HepG2 (cell line): ENCODE measurements around the gene ZNF177. TPM values are rescaled to one million over a fixed set of nuclear protein-coding genes. Genes with fewer than 3 reads are reported as not detected.
"Not testable (repeated sequence)": the region's sequence is repeated elsewhere in the genome, so short reads cannot be mapped to it uniquely, and the experiment has no call there.

Source experiments
- ATAC-seq: fragments of 200-7000 bp; cut with Tn5 transposase; 3 replicates; pipeline ENCODE4 v1.9.1; 2020; ENCODE audit warnings: mild to moderate bottlenecking, moderate library complexity
- BruUV-seq: library from RNA; stranded (reverse); fragments of 400-500 nt; replicated peaks from 2 replicates; lab custom pipeline; 2021; lab: Mats Ljungman, UMichigan
- CTCF ChIA-PET: fragments of 300-600 bp; formaldehyde crosslinking; extraction: SDS; loops from one replicate; lab custom pipeline; 2021; ENCODE audit warnings: low total read pairs, inconsistent platforms, low intra/inter-chr PET ratio; lab: Yijun Ruan, JAX
- POLR2A ChIA-PET: fragments of 350-600 bp; sonication (Branson Sonifier 250); formaldehyde crosslinking; loops from one replicate; lab custom pipeline; 2020; ENCODE audit warnings: antibody characterized with exemption, inconsistent platforms; lab: Yijun Ruan, JAX
- DNase-seq: peaks from one replicate; pipeline ENCODE4 v3.0.0-alpha.2; 2015; ENCODE audit warnings: low spot score
- FAIRE-seq: peaks from 3 replicates; lab custom pipeline; 2011; peaks lifted over from hg19 to GRCh38; lab: Jason Lieb, UNC
- H2AFZ ChIP-seq: one replicate; pipeline ENCODE4 v1.6.1; 2011; ENCODE audit warnings: low read length, inconsistent platforms
- H3K27ac ChIP-seq: fragments of 300-600 bp; 3 replicates; pipeline ENCODE4 v1.8.0; 2011; ENCODE audit warnings: mixed run types, mild to moderate bottlenecking, mixed read lengths, low read length, inconsistent platforms; ENCODE audit not compliant: insufficient read depth; ENCODE audit errors: extremely low read length
- H3K27me3 ChIP-seq, 2 experiments: fragments of 200-600 bp in 1 of 2; 2 replicates in 1 of 2; 3 replicates in 1 of 2; pipeline versions ENCODE4 v1.6.0 to v1.8.0; 2011; ENCODE audit warnings: low read length in 2 of 2, mild to moderate bottlenecking in 2 of 2, moderate library complexity in 2 of 2, inconsistent platforms in 1 of 2; ENCODE audit not compliant: insufficient read depth in 2 of 2, control insufficient read depth in 1 of 2
- H3K36me3 ChIP-seq, 2 experiments: fragments of 200-600 bp in 1 of 2; replicated peaks in 1 of 2; 2 replicates in 1 of 2; 3 replicates in 1 of 2; pipeline versions ENCODE4 v1.5.1 to v1.8.0; 2011; ENCODE audit warnings: low read length in 2 of 2, inconsistent platforms in 1 of 2; ENCODE audit not compliant: insufficient read depth in 2 of 2, control insufficient read depth in 1 of 2
- H3K4me1 ChIP-seq: 2 replicates; pipeline ENCODE4 v1.5.1; 2012; ENCODE audit warnings: low read length, inconsistent platforms; ENCODE audit not compliant: insufficient read depth
- H3K4me2 ChIP-seq: 2 replicates; pipeline ENCODE4 v1.6.0; 2011; ENCODE audit warnings: low read depth, low read length, inconsistent platforms
- H3K4me3 ChIP-seq, 3 experiments: fragments of 200-600 bp in 1 of 3; sonication (generic), shearing (Covaris generic) in 1 of 3; replicated peaks in 1 of 3; 2 replicates each; pipeline ENCODE4 v1.5.1; 2011 to 2016; ENCODE audit warnings: low read length in 3 of 3, inconsistent platforms in 2 of 3, low read depth in 2 of 3, mild to moderate bottlenecking in 2 of 3, control low read depth in 1 of 3, mixed read lengths in 1 of 3; ENCODE audit not compliant: insufficient read depth in 1 of 3
- H3K79me2 ChIP-seq: one replicate; pipeline ENCODE4 v1.6.1; 2011; ENCODE audit warnings: low read length, inconsistent platforms; ENCODE audit not compliant: insufficient read depth
- H3K9ac ChIP-seq: 2 replicates; pipeline ENCODE4 v1.6.0; 2011; ENCODE audit warnings: mild to moderate bottlenecking, low read depth, low read length, inconsistent platforms; ENCODE audit not compliant: insufficient read depth
- H3K9me3 ChIP-seq: 2 replicates; pipeline ENCODE4 v1.5.1; 2012; ENCODE audit warnings: mild to moderate bottlenecking, low read length
- H4K20me1 ChIP-seq: 2 replicates; pipeline ENCODE4 v1.6.0; 2011; ENCODE audit warnings: inconsistent platforms, mild to moderate bottlenecking, low read length, moderate library complexity; ENCODE audit not compliant: insufficient read depth
- CC2D1A ChIP-seq: sonication (generic); formaldehyde crosslinking; IDR thresholded peaks from 2 replicates; pipeline ENCODE4 v1.8.1; 2023; ENCODE audit warnings: mild to moderate bottlenecking, missing genetic modification reagents
- HNRNPK ChIP-seq: fragments of 200-400 bp; formaldehyde crosslinking; IDR thresholded peaks from 2 replicates; pipeline ENCODE4 v1.6.1; 2018; ENCODE audit warnings: low read length, low read depth, moderate library complexity, mild to moderate bottlenecking; ENCODE audit not compliant: poor library complexity, severe bottlenecking
- WGBS: methylation state at CpG from one replicate; pipeline ENCODE4 v1.1.6; 2017; ENCODE audit warnings: low lambda C conversion rate; 5-methylcytosine and 5-hydroxymethylcytosine counted together
- in situ Hi-C: cut with HindIII; loops from 2 replicates; pipeline ENCODE4 v1.10.0; 2017; ENCODE audit warnings: low pct_unique_long_range_greater_than_20kb; ENCODE audit not compliant: extremely low pct_ligation_motif_present
- intact Hi-C: fragments of 100-400 bp; cut with micrococcal nuclease; formaldehyde crosslinking; loops from one replicate; pipeline ENCODE4 v1.10.0; 2022; ENCODE audit not compliant: unreplicated experiment
- polyA plus RNA-seq, 8 experiments: library from polyadenylated mRNA; depleted of rRNA in 3 of 8; stranded (reverse) in 7 of 8; unstranded in 1 of 8; fragments of >200 nt; fragmentation: Illumina TruSeq in 4 of 8; extraction: Trizol in 4 of 8; gene quantifications; 2 replicates each; pipeline versions ENCODE4 v1.2.1 to v1.2.3, GENCODE V29; 2011 to 2016; ENCODE audit warnings: low read depth in 4 of 8, missing spikeins in 1 of 8, mixed read lengths in 1 of 8; ENCODE audit not compliant: insufficient read depth in 1 of 8
- total RNA-seq, 5 experiments: library from RNA; depleted of rRNA; stranded (reverse); fragments of >200 nt; fragmentation: Illumina TruSeq; extraction: Trizol; gene quantifications; 2 replicates each; pipeline ENCODE4 v1.2.3, GENCODE V29; 2016; ENCODE audit warnings: low read depth in 1 of 5
- TF ChIP-seq, protein P1 (sequence below): sonication (generic); formaldehyde crosslinking; IDR thresholded peaks from 2 replicates; pipeline ENCODE4 v1.4.0; 2020; ENCODE audit warnings: missing genetic modification reagents, borderline replicate concordance

Gene ZNF177
- total and polyA plus RNA-seq, 2 of the 13 experiments (the other 11 are each of a cell fraction or from before 2014, with no cell fraction given), result 0.62 to 0.71 TPM

DNA sequence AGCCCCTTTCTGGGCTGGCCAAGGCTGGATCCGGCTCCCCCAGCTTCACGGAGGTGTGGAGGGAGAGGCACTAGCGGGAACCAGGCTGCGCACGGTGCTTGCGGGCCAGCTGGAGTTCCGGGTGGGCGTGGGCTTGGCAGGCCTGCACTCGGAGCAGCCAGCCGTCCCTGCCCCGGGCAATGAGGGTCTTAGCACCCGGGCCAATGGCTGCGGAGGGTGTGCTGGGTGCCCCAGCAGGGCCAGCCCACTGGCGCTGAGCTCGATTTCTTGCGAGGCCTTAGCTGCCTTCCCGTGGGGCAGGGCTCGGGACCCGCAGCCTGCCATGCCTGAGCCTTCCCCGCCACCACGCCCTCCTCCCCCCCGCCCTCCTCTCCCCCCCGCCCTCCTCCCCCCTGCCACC lies 41.5 kb upstream of the ZNF177 start:
- H2AFZ ChIP-seq, result no peak overlapping the region
- POLR2A ChIA-PET, result no interaction called here
- H3K4me2 ChIP-seq, result no peak overlapping the region
- no peaks in the 10 kb centered on the region for H4K20me1 ChIP-seq
- H3K79me2 ChIP-seq, result no peaks in the 10 kb centered on the region
- in situ Hi-C loops, result no loop called here
- no TSS peak for BruUV-seq
- TF ChIP-seq, protein P1, sequence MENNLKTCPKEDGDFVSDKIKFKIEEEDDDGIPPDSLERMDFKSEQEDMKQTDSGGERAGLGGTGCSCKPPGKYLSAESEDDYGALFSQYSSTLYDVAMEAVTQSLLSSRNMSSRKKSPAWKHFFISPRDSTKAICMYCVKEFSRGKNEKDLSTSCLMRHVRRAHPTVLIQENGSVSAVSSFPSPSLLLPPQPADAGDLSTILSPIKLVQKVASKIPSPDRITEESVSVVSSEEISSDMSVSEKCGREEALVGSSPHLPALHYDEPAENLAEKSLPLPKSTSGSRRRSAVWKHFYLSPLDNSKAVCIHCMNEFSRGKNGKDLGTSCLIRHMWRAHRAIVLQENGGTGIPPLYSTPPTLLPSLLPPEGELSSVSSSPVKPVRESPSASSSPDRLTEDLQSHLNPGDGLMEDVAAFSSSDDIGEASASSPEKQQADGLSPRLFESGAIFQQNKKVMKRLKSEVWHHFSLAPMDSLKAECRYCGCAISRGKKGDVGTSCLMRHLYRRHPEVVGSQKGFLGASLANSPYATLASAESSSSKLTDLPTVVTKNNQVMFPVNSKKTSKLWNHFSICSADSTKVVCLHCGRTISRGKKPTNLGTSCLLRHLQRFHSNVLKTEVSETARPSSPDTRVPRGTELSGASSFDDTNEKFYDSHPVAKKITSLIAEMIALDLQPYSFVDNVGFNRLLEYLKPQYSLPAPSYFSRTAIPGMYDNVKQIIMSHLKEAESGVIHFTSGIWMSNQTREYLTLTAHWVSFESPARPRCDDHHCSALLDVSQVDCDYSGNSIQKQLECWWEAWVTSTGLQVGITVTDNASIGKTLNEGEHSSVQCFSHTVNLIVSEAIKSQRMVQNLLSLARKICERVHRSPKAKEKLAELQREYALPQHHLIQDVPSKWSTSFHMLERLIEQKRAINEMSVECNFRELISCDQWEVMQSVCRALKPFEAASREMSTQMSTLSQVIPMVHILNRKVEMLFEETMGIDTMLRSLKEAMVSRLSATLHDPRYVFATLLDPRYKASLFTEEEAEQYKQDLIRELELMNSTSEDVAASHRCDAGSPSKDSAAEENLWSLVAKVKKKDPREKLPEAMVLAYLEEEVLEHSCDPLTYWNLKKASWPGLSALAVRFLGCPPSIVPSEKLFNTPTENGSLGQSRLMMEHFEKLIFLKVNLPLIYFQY (CRISPR knock-in tag), result no peak
- TF ChIP-seq HNRNPK, result peak; percentile 39
- no peak for TF ChIP-seq CC2D1A (CRISPR knock-in tag)
- TF ChIP-seq, all 625 proteins: peak for 1
- H3K9me3 ChIP-seq, result peaks cover 15% of the 10 kb centered on the region; the same call in 1 of the 2 replicates
- H3K4me1 ChIP-seq, result 0 out of 2 replicates have a peak, but pooled peaks cover 10% of the 10 kb centered on the region
- CTCF ChIA-PET, result no interaction called here
- no peak overlapping the region for H3K4me3 ChIP-seq
- H3K27me3 ChIP-seq, result no peaks in the 10 kb centered on the region
- intact Hi-C loops, result no loop called here
- FAIRE-seq, result no peak
- H3K27ac ChIP-seq, result no peak overlapping the region
- 84% methylated on average over 4 of the region's 23 CpGs for WGBS
- ATAC-seq, result no peak
- H3K9ac ChIP-seq, result no peak overlapping the region
- no peak for DNase-seq
- no peaks in the 10 kb centered on the region for H3K36me3 ChIP-seq

DNA sequence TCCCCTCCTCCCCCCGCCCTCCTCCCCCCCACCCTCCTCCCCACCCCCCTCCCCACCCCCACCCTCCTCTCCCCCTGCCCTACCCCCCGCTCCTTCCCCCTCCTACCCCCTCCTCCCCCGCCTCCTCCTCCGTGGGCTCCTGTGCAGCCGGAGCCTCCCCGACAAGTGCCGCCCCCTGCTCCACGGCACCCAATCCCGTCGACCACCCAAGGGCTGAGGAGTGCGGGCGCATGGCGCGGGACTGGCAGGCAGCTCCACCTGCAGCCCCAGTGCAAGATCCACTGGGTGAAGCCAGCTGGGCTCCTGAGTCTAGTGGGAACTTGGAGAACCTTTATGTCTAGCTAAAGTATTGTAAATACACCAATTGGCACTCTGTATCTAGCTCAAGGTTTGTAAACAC lies 41.1 kb upstream of the ZNF177 start:
- DNase-seq, intact Hi-C loops, CTCF ChIA-PET: not testable (repeated sequence)

DNA sequence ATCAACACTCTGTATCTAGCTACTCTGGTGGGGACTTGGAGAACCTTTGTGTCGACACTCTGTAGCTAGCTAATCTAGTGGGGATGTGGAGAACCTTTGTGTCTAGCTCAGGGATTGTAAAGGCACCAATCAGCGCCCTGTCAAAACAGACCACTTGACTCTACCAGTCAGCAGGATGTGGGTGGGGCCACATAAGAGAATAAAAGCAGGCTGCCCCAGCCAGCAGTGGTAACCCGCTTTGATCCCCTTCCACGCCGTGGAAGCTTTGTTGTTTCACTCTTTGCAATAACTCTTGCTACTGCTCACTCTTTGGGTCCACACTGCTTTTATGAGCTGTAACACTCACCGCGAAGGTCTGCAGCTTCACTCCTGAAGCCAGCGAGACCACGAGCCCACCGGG lies 40.6 kb upstream of the ZNF177 start:
- ATAC-seq, H3K9me3 ChIP-seq, H3K4me1 ChIP-seq, CTCF ChIA-PET, H4K20me1 ChIP-seq, FAIRE-seq, H3K36me3 ChIP-seq, H3K9ac ChIP-seq, H3K4me3 ChIP-seq, DNase-seq, H3K4me2 ChIP-seq, H2AFZ ChIP-seq, H3K79me2 ChIP-seq, H3K27me3 ChIP-seq, in situ Hi-C loops, intact Hi-C loops, POLR2A ChIA-PET, BruUV-seq, H3K27ac ChIP-seq: not testable (repeated sequence)
- 74% methylated on average over 9 of the region's 10 CpGs for WGBS

More for the DNA sequence above, 41.1 kb upstream of the ZNF177 start:
- 84% methylated on average over 14 of the region's 14 CpGs for WGBS
- peaks cover 11% of the 10 kb centered on the region; the same call in 1 of the 2 replicates for H3K9me3 ChIP-seq
- H3K4me1 ChIP-seq, POLR2A ChIA-PET, H3K27ac ChIP-seq, H2AFZ ChIP-seq, H3K36me3 ChIP-seq, H3K27me3 ChIP-seq, H3K79me2 ChIP-seq, H3K4me2 ChIP-seq, H3K4me3 ChIP-seq, H3K9ac ChIP-seq, H4K20me1 ChIP-seq, FAIRE-seq, ATAC-seq, BruUV-seq, in situ Hi-C loops: not testable (repeated sequence)
